AG09309 (cell line): ENCODE results near the gene TMEM242.

Source experiments
- DNase-seq: peaks from one replicate; pipeline ENCODE4 v3.0.0-alpha.2; 2010; ENCODE audit warnings: low read depth
- H3K4me3 ChIP-seq: 2 replicates; pipeline ENCODE4 v1.5.1; 2011; ENCODE audit warnings: mild to moderate bottlenecking, low read depth, low read length, moderate library complexity; ENCODE audit not compliant: control insufficient read depth
- CTCF ChIP-seq: IDR thresholded peaks from 2 replicates; pipeline ENCODE4 v1.5.1; 2011; ENCODE audit warnings: mild to moderate bottlenecking, low read depth, low read length, inconsistent platforms; ENCODE audit not compliant: insufficient read depth, control insufficient read depth; ENCODE audit errors: missing control alignments

The TMEM242 gene

GRCh38 chr6:157302736-157303135 is 20.6 kb downstream of the TMEM242 start:
- no peak overlapping the region for H3K4me3 ChIP-seq
- TF ChIP-seq CTCF, result no peak
- no peak for DNase-seq

- H3K4me3 ChIP-seq, result no peak overlapping the region
- no peak for TF ChIP-seq CTCF
- no peak for DNase-seq
Observed at GRCh38 chr6:157300436-157300835, 22.9 kb downstream of the TMEM242 start.

GRCh38 chr6:157300006-157300405 is 23.3 kb downstream of the TMEM242 start:
- no peak for DNase-seq
- no peak overlapping the region for H3K4me3 ChIP-seq
- TF ChIP-seq CTCF, result no peak

- no peak for TF ChIP-seq CTCF
- no peak for DNase-seq
- H3K4me3 ChIP-seq, result no peak overlapping the region
Observed at GRCh38 chr6:157298216-157298724, 25.0 kb downstream of the TMEM242 start.

GRCh38 chr6:157294654-157295053 is 28.7 kb downstream of the TMEM242 start:
- H3K4me3 ChIP-seq, result no peak overlapping the region
- DNase-seq, result no peak

GRCh38 chr6:157293780-157294179 is 29.5 kb downstream of the TMEM242 start:
- TF ChIP-seq CTCF, result no peak
- no peak overlapping the region for H3K4me3 ChIP-seq
- no peak for DNase-seq

More at GRCh38 chr6:157294654-157295053, 28.7 kb downstream of the TMEM242 start:
- TF ChIP-seq CTCF, result no peak

- no peak for DNase-seq
- TF ChIP-seq CTCF, result no peak
- no peak overlapping the region for H3K4me3 ChIP-seq
Observed at GRCh38 chr6:157292202-157292601, 31.1 kb downstream of the TMEM242 start.
